Measurements from ENCODE around the gene NOG.

Gene NOG

GRCh38 chr17:56597495-56597990 is 4.0 kb downstream of the NOG start:
- DNase-seq = peak; percentile 71

- no peak for DNase-seq
These were observed 5.0 kb downstream of the NOG start for GRCh38 chr17:56598466-56598865.

GRCh38 chr17:56599088-56599487 is 5.6 kb downstream of the NOG start:
- no peak for DNase-seq

- DNase-seq = no peak
These were observed 6.1 kb downstream of the NOG start for GRCh38 chr17:56599566-56599965.

GRCh38 chr17:56600256-56600655 is 6.8 kb downstream of the NOG start:
- DNase-seq = no peak

- no peak for DNase-seq
These were observed 8.1 kb downstream of the NOG start for GRCh38 chr17:56601591-56601990.

- DNase-seq = no peak
These were observed 9.0 kb downstream of the NOG start for GRCh38 chr17:56602292-56603130.

GRCh38 chr17:56603486-56604238 is 10.2 kb downstream of the NOG start:
- DNase-seq = no peak

- no peak for DNase-seq
These were observed 11.3 kb downstream of the NOG start for GRCh38 chr17:56604691-56605290.

GRCh38 chr17:56608944-56609343 is 15.4 kb downstream of the NOG start:
- no peak for DNase-seq

- DNase-seq = no peak
These were observed 16.8 kb downstream of the NOG start for GRCh38 chr17:56610321-56610720.

- DNase-seq = no peak
These were observed 19.6 kb downstream of the NOG start for GRCh38 chr17:56613131-56613530.

- DNase-seq = no peak
These were observed 21.0 kb downstream of the NOG start for GRCh38 chr17:56614522-56614921.

GRCh38 chr17:56616239-56616638 is 22.7 kb downstream of the NOG start:
- no peak for DNase-seq

- no peak for DNase-seq
These were observed 29.9 kb downstream of the NOG start for GRCh38 chr17:56623383-56623782.

GRCh38 chr17:56624309-56624708 is 30.8 kb downstream of the NOG start:
- DNase-seq = no peak

- DNase-seq = no peak
These were observed 31.4 kb downstream of the NOG start for GRCh38 chr17:56624912-56625311.

- DNase-seq = no peak
These were observed 36.1 kb downstream of the NOG start for GRCh38 chr17:56629531-56630075.

- DNase-seq = no peak
These were observed 36.7 kb downstream of the NOG start for GRCh38 chr17:56630202-56630601.

- no peak for DNase-seq
These were observed 40.2 kb downstream of the NOG start for GRCh38 chr17:56633681-56634080.

- DNase-seq = no peak
These were observed 42.1 kb downstream of the NOG start for GRCh38 chr17:56635641-56636040.

GRCh38 chr17:56636265-56636664 is 42.8 kb downstream of the NOG start:
- DNase-seq = no peak

GRCh38 chr17:56637254-56637653 is 43.8 kb downstream of the NOG start:
- DNase-seq = no peak

All from right forelimb (tissue), 1 donor.